Vagina (tissue), 2 donors: Measurements from ENCODE around the gene FAM72D. TPM values are rescaled to one million over a fixed set of nuclear protein-coding genes. Genes with fewer than 3 reads are reported as not detected.
"Not testable (repeated sequence)": the region's sequence is repeated elsewhere in the genome, so short reads cannot be mapped to it uniquely, and the experiment has no call there.

Experiments
- DNase-seq, 2 donors: peaks; one replicate each; pipeline ENCODE4 v3.0.0-alpha.2; 2017; ENCODE audit errors: extremely low spot score in 2 of 2
- H3K27ac ChIP-seq: fragments of 200-600 bp; sonication (generic); one replicate; pipeline ENCODE4 v1.5.1; 2019
- H3K27me3 ChIP-seq: fragments of 200-600 bp; sonication (generic); one replicate; pipeline ENCODE4 v1.5.1; 2019
- H3K36me3 ChIP-seq, 2 donors: fragments of 200-600 bp; sonication (generic); one replicate each; pipeline ENCODE4 v1.5.1; 2017 to 2019
- H3K4me1 ChIP-seq: fragments of 200-600 bp; sonication (generic); one replicate; pipeline ENCODE4 v1.5.1; 2019
- H3K4me3 ChIP-seq, 2 donors: fragments of 200-600 bp; sonication (generic); 1 replicate in 1 of 2; 2 replicates in 1 of 2; pipeline ENCODE4 v1.5.1; 2016 to 2019
- H3K9me3 ChIP-seq: fragments of 200-600 bp; sonication (generic); one replicate; pipeline ENCODE4 v1.5.1; 2019
- intact Hi-C: fragments of 100-400 bp; cut with DNase I; formaldehyde crosslinking; loops from one replicate; pipeline ENCODE4 v1.15.1; 2023
- total RNA-seq: library from RNA; depleted of rRNA; stranded (reverse); fragments of >200 nt; gene quantifications from one replicate; pipeline ENCODE4 v1.2.3, GENCODE V29; 2016

Gene FAM72D
- total RNA-seq, 1 donor from 2014 or later = 2.0 TPM

- H3K27me3 ChIP-seq, intact Hi-C loops, DNase-seq, H3K4me3 ChIP-seq, H3K27ac ChIP-seq, H3K4me1 ChIP-seq, H3K9me3 ChIP-seq, H3K36me3 ChIP-seq: not testable (repeated sequence)
Measured at GRCh38 chr1:145074021-145074559, 21.7 kb upstream of the FAM72D start.

GRCh38 chr1:145076877-145077276 is 18.9 kb upstream of the FAM72D start:
- not testable (repeated sequence) for H3K27me3 ChIP-seq

DNA sequence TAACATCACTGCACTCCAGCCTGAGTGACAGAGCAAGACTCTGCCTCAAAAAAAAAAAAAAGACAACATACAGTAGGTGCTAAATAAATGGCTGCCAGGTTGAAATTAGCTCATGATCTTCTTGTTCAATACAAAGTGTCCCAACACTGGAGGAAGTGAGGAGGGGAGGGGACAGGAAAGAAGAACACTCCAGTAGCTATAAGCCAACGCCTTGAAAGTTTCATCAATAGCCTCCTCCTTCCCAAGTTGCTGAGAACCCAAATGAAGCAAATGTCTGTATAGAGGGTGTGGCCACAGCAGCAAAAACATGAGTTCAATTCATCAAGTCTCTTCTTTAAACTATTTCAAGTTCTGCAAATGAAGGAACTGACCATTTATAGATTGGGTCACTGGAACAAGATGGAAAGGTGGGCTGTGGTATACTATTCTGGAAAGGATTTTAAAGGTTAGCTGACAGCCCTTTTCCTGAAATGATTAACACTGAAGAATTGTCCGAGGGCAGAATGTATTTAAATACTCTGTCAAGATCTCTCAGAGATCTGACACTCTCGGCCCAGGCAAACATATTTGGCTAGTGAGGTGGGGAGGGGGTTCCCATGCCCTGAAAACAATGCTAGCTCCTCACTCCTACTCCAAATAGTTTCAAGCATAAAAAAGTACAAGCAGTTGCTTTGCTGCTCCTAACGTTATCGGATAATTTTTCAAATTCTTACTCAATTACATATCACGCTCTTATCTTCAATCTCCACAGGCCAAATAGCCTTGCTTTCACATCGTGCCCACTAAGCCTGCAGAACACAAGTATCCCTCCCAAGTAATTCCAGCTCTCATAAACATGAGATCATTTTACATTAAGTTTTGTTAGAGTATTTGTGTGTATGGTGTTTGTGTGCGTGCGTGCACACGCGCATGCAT is 17.6 kb upstream of the FAM72D start:
- DNase-seq, H3K4me3 ChIP-seq, H3K36me3 ChIP-seq, H3K9me3 ChIP-seq, H3K27me3 ChIP-seq, H3K27ac ChIP-seq, H3K4me1 ChIP-seq, intact Hi-C loops: not testable (repeated sequence)

More at GRCh38 chr1:145076877-145077276, 18.9 kb upstream of the FAM72D start:
- DNase-seq, H3K27ac ChIP-seq, H3K36me3 ChIP-seq, intact Hi-C loops, H3K4me3 ChIP-seq, H3K4me1 ChIP-seq, H3K9me3 ChIP-seq: not testable (repeated sequence)

DNA sequence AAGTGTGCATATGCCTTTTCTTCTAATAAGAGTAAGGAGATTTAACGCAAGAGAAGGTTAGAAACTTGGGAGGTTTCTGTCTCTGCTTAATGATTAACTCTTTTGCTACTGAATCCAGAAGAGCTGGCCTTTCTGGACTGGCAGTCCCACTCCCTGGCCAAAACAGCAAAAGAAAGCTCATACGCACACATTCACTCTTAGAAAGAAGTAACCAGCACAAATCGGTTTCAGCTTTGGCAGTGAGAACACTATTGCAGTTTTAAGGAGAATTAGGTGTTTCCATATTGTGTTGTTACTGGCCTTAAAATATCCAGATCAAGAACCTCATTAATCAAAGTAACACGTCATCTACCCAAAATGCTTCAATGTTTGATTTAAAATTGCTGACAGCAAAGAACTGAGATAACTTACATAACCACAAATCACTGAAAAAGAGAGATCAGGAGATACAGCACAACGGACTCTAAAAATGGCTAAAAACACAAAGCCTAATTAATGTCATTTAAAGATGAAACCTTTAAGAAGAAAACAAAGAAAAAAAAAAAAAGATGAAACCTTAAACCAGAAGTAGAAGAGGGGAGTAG is 16.9 kb upstream of the FAM72D start:
- H3K36me3 ChIP-seq, DNase-seq, H3K27me3 ChIP-seq, H3K4me3 ChIP-seq, intact Hi-C loops, H3K9me3 ChIP-seq, H3K27ac ChIP-seq, H3K4me1 ChIP-seq: not testable (repeated sequence)

DNA sequence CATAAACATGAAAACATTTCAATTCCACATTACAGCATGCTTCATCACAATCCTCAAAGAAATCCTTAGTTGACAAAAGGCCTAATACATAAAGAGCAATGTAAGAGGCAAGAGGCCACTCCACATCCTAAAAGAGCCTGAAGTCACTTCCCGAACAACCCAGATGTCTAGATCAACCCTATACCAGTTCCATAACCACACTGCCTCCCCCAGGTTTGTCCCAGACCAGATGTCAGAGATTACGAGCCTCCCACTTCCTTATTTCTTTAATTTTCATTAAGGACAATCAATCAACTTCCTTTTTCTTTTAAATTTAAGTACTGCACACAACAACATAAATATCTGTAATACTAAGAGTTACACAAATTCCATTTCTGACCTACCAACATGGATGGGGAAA is 16.0 kb upstream of the FAM72D start:
- H3K9me3 ChIP-seq, H3K27me3 ChIP-seq, H3K4me3 ChIP-seq, DNase-seq, H3K27ac ChIP-seq, intact Hi-C loops, H3K36me3 ChIP-seq, H3K4me1 ChIP-seq: not testable (repeated sequence)

- H3K4me1 ChIP-seq, H3K27ac ChIP-seq, H3K27me3 ChIP-seq, H3K4me3 ChIP-seq, H3K36me3 ChIP-seq, intact Hi-C loops, DNase-seq, H3K9me3 ChIP-seq: not testable (repeated sequence)
Measured at GRCh38 chr1:145080193-145080592, 15.6 kb upstream of the FAM72D start.

- H3K27me3 ChIP-seq, H3K9me3 ChIP-seq, H3K36me3 ChIP-seq, DNase-seq, H3K4me1 ChIP-seq, H3K4me3 ChIP-seq, intact Hi-C loops, H3K27ac ChIP-seq: not testable (repeated sequence)
Measured at GRCh38 chr1:145082483-145083255, 13.1 kb upstream of the FAM72D start.

DNA sequence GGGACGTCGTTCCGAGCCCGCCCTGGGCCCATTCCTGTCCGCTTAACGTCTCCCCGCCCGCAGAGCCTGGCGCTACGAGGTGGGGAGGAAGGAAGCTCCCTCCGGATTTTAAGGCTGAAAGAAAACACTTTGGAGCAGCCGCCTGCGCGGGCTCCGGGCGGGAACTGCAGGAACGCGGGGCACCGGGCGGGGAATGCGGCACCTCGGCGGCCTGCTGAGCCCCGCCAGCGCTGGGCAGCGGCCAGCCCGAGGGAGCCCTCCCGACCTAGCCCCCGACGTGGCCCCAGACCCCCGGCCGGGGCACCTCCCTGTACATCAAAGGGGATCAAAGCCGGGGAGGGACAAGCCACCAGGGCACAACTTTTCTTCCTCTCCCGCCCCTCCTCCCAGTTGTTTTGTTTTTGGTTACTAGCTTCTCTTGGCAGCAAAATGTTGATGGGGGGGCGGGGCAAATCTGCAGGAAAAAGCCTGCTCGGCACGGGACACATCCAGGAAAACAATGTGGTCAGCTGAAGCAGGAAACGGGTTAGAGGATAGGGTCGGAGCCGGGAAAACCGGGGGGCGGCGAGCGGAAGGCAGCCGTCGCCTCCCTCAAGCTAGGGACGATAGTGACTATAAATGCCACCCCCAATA is 2.1 kb upstream of the FAM72D start:
- peak overlapping the region; percentile 42 to 48 for H3K4me3 ChIP-seq
- H3K36me3 ChIP-seq, H3K4me1 ChIP-seq, intact Hi-C loops, H3K27me3 ChIP-seq, H3K9me3 ChIP-seq: not testable (repeated sequence)
- DNase-seq = peak in 1 of 2 donors; percentile 65
- peak overlapping the region; percentile 66 for H3K27ac ChIP-seq

DNA sequence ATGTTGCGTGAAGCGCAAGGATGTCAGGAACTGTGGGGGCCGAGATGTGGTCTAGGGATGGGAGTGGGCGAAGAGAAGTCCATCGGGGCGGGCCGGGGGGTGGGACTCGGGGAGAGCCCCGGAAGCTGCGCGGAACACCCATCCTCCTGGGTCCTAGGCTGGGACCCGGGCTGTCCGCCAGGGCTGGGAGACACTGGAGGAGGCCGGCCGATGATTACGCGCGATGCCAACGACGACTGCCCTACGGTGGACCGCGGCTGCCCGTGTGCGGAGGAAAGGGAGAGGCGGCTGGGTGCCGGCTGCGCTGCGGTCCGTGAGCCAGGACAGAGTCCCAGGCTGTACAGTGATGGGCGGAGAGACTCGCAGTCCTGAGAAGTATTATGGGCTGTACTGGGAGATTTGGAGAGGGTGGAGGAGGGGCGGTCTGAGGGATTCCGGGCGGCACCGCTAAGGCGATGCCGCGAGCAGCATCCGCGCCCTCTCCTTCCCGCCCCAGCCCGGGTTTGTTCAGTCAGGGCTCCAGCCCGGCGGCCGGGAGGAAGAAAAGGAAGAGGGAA is 1.0 kb upstream of the FAM72D start:
- H3K27me3 ChIP-seq, intact Hi-C loops, H3K27ac ChIP-seq, H3K4me1 ChIP-seq, H3K36me3 ChIP-seq, H3K9me3 ChIP-seq, DNase-seq: not testable (repeated sequence)
- H3K4me3 ChIP-seq = peak overlapping the region; percentile 37 to 44

DNA sequence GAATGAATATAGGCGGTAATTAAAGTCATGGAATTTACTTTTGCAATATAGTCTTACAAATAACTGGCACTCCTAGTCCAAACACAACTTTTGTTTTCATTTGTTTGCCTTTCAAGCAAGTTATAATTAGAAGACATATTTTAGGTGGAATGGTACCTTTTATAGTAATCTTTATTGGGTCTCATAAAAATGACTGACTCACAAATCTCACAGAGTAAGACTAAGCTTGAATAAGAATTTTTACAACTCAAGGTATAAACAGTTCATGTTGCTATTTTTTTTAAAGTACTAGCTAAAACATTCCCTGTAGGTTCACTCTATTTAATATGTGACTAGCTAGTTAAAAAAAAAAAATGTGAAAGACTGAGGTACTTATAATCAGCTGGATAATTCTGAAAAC is 6.0 kb downstream of the FAM72D start:
- intact Hi-C loops, H3K27me3 ChIP-seq, H3K27ac ChIP-seq, H3K4me3 ChIP-seq, H3K36me3 ChIP-seq, DNase-seq, H3K4me1 ChIP-seq, H3K9me3 ChIP-seq: not testable (repeated sequence)

DNA sequence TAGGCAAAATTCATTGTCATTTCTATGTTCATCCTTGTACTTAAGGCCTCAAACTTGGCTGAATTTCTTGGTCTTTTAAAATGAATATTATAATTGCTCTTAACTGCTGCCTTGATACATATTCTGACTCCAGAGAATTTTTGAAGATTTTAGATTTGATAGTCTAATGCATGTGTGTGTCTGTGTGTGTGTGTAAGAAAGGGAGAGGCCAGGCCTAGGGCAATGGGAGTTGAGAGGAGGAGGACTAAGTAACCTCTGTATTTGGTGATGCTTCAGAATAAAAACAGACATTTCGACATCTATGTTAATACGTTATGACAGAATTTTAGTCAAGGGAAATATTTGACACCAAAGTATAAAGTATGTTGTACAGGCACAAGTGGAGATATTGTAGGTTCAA is 7.5 kb downstream of the FAM72D start:
- H3K9me3 ChIP-seq, H3K4me3 ChIP-seq, H3K27ac ChIP-seq, DNase-seq, intact Hi-C loops, H3K36me3 ChIP-seq, H3K4me1 ChIP-seq, H3K27me3 ChIP-seq: not testable (repeated sequence)

DNA sequence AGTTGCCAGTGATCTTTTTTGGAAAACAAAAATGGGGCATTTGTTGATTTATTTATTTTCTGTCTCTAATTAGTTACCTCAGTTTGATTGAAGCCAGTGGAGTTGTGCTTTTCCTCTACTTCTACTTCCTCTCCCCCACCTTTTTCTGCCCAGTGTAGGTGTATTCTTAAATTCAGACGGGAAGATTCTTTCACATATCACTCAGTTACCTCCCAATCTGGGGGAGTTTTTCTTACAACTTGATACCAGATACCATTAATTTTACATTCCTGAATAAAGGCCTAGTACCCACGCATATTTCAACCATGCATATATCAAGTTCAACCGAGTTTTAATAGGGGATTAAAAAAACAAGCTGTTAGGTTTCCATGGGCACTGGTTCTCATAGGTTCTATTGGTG is 15.9 kb downstream of the FAM72D start:
- H3K27me3 ChIP-seq, H3K27ac ChIP-seq, H3K4me3 ChIP-seq, H3K36me3 ChIP-seq, H3K9me3 ChIP-seq, DNase-seq, H3K4me1 ChIP-seq, intact Hi-C loops: not testable (repeated sequence)

- H3K9me3 ChIP-seq, H3K27ac ChIP-seq, H3K36me3 ChIP-seq, H3K27me3 ChIP-seq, DNase-seq, H3K4me1 ChIP-seq, H3K4me3 ChIP-seq, intact Hi-C loops: not testable (repeated sequence)
Measured at GRCh38 chr1:145112703-145113102, 16.9 kb downstream of the FAM72D start.
